ENCODE measurements around the gene ACTMAP. TPM values are rescaled to one million over a fixed set of nuclear protein-coding genes. Genes with fewer than 3 reads are reported as not detected.

ACTMAP gene
- total RNA-seq, 1 experiment from 2014 or later = 39.3 TPM

DNA sequence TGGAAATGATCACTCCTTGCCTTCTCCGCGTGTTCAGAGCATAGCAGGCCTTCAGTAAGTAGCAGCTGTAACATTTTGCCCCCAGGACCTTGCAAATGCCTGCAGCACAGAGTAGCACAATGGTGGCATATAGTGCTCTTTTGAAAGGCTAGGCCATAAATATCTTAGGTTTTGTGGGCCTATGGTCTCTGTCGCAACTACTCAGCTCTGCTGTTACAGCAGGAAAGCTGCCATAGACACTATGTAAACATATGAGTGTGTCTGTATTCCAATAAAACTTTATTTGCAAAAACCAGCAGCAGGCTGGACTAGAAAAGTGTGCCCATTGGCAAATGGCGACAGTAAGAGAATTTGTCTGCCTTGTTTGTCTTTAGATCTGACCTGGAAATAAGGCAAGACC lies 24.0 kb downstream of the ACTMAP start:
- Histone ChIP-seq H3K4me1 (replicated peaks; ENCODE audit: insufficient read depth) (peaks cover 10% of the 10 kb centered on the region; the same call in 1 of the 2 replicates), H3K36me3 (ENCODE audit: low read depth) (peaks cover 35% of the 10 kb centered on the region; the same call in 1 of the 2 replicates), H3K27me3 (ENCODE audit: insufficient read depth, low read depth) (no peaks in the 10 kb centered on the region), H3K79me2 (ENCODE audit: low read depth) (peaks cover 34% of the 10 kb centered on the region), H3K27ac (no peak overlapping the region), H3F3A (ENCODE audit: insufficient read depth, low read depth) (0 out of 2 replicates have a peak, but pooled peaks cover 7% of the 10 kb centered on the region), H3K9me3 (ENCODE audit: insufficient read depth, low read depth) (no peaks in the 10 kb centered on the region), H3K4me3 (no peak overlapping the region), H3K9me2 (ENCODE audit: insufficient read depth) (no peaks in the 10 kb centered on the region), H3K4me2 (no peak overlapping the region), H2AFZ (no peak overlapping the region), H4K20me1 (ENCODE audit: insufficient read depth) (peaks cover 24% of the 10 kb centered on the region; the same call in 1 of the 2 replicates)
- CTCF ChIA-PET = no interaction called here
- BruUV-seq (replicated peaks) = no TSS peak
- DNase-seq = no peak
- TF ChIP-seq EZH2 (IDR thresholded peaks at IDR 0.05; ENCODE audit: low read depth) = no peak
- TF ChIP-seq, protein P1, sequence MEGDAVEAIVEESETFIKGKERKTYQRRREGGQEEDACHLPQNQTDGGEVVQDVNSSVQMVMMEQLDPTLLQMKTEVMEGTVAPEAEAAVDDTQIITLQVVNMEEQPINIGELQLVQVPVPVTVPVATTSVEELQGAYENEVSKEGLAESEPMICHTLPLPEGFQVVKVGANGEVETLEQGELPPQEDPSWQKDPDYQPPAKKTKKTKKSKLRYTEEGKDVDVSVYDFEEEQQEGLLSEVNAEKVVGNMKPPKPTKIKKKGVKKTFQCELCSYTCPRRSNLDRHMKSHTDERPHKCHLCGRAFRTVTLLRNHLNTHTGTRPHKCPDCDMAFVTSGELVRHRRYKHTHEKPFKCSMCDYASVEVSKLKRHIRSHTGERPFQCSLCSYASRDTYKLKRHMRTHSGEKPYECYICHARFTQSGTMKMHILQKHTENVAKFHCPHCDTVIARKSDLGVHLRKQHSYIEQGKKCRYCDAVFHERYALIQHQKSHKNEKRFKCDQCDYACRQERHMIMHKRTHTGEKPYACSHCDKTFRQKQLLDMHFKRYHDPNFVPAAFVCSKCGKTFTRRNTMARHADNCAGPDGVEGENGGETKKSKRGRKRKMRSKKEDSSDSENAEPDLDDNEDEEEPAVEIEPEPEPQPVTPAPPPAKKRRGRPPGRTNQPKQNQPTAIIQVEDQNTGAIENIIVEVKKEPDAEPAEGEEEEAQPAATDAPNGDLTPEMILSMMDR (conservative IDR thresholded peaks at IDR 0.05) = no peak
- POLR2A ChIA-PET (ENCODE audit: unreplicated experiment) = interaction anchor here (0.7 kb wide), 1 partner anchor 10 kb away, joined by 9 read pairs; no protein-coding TSS in a partner anchor
- intact Hi-C loops (cut with micrococcal nuclease; ENCODE audit: unreplicated experiment) = no loop called here

DNA sequence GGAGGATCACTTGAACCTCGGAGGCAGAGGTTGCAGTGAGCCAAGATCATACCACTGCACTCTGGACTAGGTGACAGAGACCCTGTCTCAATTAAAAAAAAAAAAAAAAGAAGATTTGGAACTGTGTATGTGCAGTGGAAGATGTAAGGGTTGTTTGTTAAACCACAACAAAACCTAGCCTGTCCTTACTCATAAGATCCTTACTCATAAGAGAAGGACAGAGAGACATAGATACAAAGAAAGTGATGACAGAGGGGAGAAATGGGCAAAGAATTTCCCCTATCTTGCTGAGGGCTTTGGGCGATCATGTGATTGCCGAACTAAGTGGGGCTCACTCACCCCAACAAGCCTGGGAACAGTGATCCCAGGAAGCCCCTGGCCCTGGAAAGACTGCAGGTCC lies 25.4 kb downstream of the ACTMAP start:
- POLR2A ChIA-PET (ENCODE audit: unreplicated experiment) = no interaction called here
- intact Hi-C loops (cut with micrococcal nuclease; ENCODE audit: unreplicated experiment) = no loop called here
- BruUV-seq (replicated peaks) = no TSS peak

DNA sequence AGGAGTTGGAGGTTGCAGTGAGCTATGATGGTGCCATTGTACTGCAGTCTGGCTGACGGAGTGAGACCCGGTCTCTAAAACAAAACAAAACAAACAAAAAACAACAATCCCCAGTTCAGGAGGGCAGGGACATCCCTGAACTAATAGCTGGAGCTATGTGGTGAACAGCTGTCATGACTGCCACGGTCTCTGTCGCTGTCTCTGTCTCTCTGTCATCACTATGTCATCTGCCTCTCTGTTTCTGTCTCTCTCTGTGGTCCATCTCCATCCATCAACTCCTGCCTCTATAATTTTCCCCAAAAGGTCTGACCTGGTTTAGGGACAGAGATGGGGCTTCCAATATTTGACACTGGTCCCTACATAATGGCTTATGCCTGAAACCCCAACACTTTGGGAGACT lies 26.0 kb downstream of the ACTMAP start:
- Histone ChIP-seq H3K36me3 (ENCODE audit: low read depth) (peaks cover 37% of the 10 kb centered on the region), H3K9me2 (ENCODE audit: insufficient read depth) (no peaks in the 10 kb centered on the region), H3K27me3 (ENCODE audit: insufficient read depth, low read depth) (no peaks in the 10 kb centered on the region), H2AFZ (no peak overlapping the region), H3K79me2 (ENCODE audit: low read depth) (peaks cover 54% of the 10 kb centered on the region), H4K20me1 (ENCODE audit: insufficient read depth) (peaks cover 29% of the 10 kb centered on the region), H3K27ac (no peak overlapping the region), H3K4me1 (replicated peaks; ENCODE audit: insufficient read depth) (peaks cover 26% of the 10 kb centered on the region), H3F3A (ENCODE audit: insufficient read depth, low read depth) (0 out of 2 replicates have a peak, but pooled peaks cover 9% of the 10 kb centered on the region), H3K9me3 (ENCODE audit: insufficient read depth, low read depth) (no peaks in the 10 kb centered on the region), H3K4me2 (no peak overlapping the region), H3K4me3 (no peak overlapping the region)
- ChIA-PET CTCF (no interaction called here), POLR2A (ENCODE audit: unreplicated experiment) (interaction anchor here (0.6 kb wide), 1 partner anchor 104 kb away, joined by 5 read pairs; no protein-coding TSS in a partner anchor)
- TF ChIP-seq, protein P1 (conservative IDR thresholded peaks at IDR 0.05) = no peak
- no peak for TF ChIP-seq EZH2 (IDR thresholded peaks at IDR 0.05; ENCODE audit: low read depth)
- no peak for DNase-seq
- intact Hi-C loops (cut with micrococcal nuclease; ENCODE audit: unreplicated experiment) = no loop called here
- no TSS peak for BruUV-seq (replicated peaks)

More for the DNA sequence above, 25.4 kb downstream of the ACTMAP start:
- Histone ChIP-seq H2AFZ (no peak overlapping the region), H3K4me1 (replicated peaks; ENCODE audit: insufficient read depth) (peaks cover 21% of the 10 kb centered on the region), H3K27ac (no peak overlapping the region), H3K36me3 (ENCODE audit: low read depth) (peaks cover 42% of the 10 kb centered on the region), H3F3A (ENCODE audit: insufficient read depth, low read depth) (0 out of 2 replicates have a peak, but pooled peaks cover 7% of the 10 kb centered on the region), H4K20me1 (ENCODE audit: insufficient read depth) (peaks cover 28% of the 10 kb centered on the region), H3K79me2 (ENCODE audit: low read depth) (peaks cover 49% of the 10 kb centered on the region), H3K9me3 (ENCODE audit: insufficient read depth, low read depth) (no peaks in the 10 kb centered on the region), H3K27me3 (ENCODE audit: insufficient read depth, low read depth) (no peaks in the 10 kb centered on the region), H3K4me2 (no peak overlapping the region), H3K9me2 (ENCODE audit: insufficient read depth) (no peaks in the 10 kb centered on the region), H3K4me3 (no peak overlapping the region)
- TF ChIP-seq, protein P1 (conservative IDR thresholded peaks at IDR 0.05) = no peak
- no peak for TF ChIP-seq EZH2 (IDR thresholded peaks at IDR 0.05; ENCODE audit: low read depth)
- no peak for DNase-seq
- CTCF ChIA-PET = no interaction called here
